OCI-LY1 (cell line): ENCODE measurements around the gene KLHL36.

ENCODE experiments used
- H2AFZ ChIP-seq: fragments of 200-600 bp; sonication (generic), shearing (Covaris generic); 2 replicates; pipeline ENCODE4 v1.6.0; 2014; ENCODE audit warnings: antibody characterized with exemption, mild to moderate bottlenecking, low read length
- H3F3A ChIP-seq: fragments of 200-600 bp; sonication (generic), shearing (Covaris generic); 2 replicates; pipeline ENCODE4 v1.6.0; 2014; ENCODE audit warnings: mild to moderate bottlenecking, antibody characterized with exemption, low read length, moderate library complexity; ENCODE audit not compliant: insufficient read depth
- H3K27ac ChIP-seq: fragments of 200-600 bp; sonication (generic); 2 replicates; pipeline ENCODE4 v1.5.1; 2014; ENCODE audit warnings: low read length, mixed run types, mild to moderate bottlenecking, low read depth; ENCODE audit not compliant: poor library complexity, severe bottlenecking
- H3K27me3 ChIP-seq: fragments of 200-600 bp; sonication (generic); 2 replicates; pipeline ENCODE4 v1.6.0; 2014; ENCODE audit warnings: antibody characterized with exemption, mild to moderate bottlenecking, low read length, moderate library complexity; ENCODE audit not compliant: insufficient read depth
- H3K36me3 ChIP-seq: fragments of 200-600 bp; sonication (generic); 2 replicates; pipeline ENCODE4 v1.6.1; 2014; ENCODE audit warnings: mild to moderate bottlenecking, antibody characterized with exemption, low read length, moderate library complexity, mixed read lengths; ENCODE audit not compliant: insufficient read depth
- H3K4me1 ChIP-seq: fragments of 200-600 bp; sonication (generic); 2 replicates; pipeline ENCODE4 v1.5.1; 2014; ENCODE audit warnings: mild to moderate bottlenecking, low read length, moderate library complexity; ENCODE audit not compliant: insufficient read depth, severe bottlenecking
- H3K4me2 ChIP-seq: fragments of 200-600 bp; sonication (generic), shearing (Covaris generic); 2 replicates; pipeline ENCODE4 v1.6.1; 2014; ENCODE audit warnings: low read length
- H3K4me3 ChIP-seq: fragments of 200-600 bp; sonication (generic); 2 replicates; pipeline ENCODE4 v1.5.1; 2014; ENCODE audit warnings: low read length, low read depth, mild to moderate bottlenecking, mixed read lengths; ENCODE audit not compliant: poor library complexity, severe bottlenecking
- H3K79me2 ChIP-seq: fragments of 200-600 bp; shearing (Covaris generic); 2 replicates; pipeline ENCODE4 v1.6.1; 2016; ENCODE audit warnings: mixed run types, low read length, mixed read lengths; ENCODE audit not compliant: insufficient read depth
- H3K9ac ChIP-seq: fragments of 200-600 bp; sonication (generic), shearing (Covaris generic); 2 replicates; pipeline ENCODE4 v1.6.1; 2014; ENCODE audit warnings: mild to moderate bottlenecking, low read length, mixed read lengths
- H3K9me2 ChIP-seq: fragments of 200-600 bp; sonication (generic), shearing (Covaris generic); 2 replicates; pipeline ENCODE4 v1.6.1; 2014; ENCODE audit warnings: low read depth, mild to moderate bottlenecking, low read length, mixed read lengths
- H3K9me3 ChIP-seq: fragments of 200-600 bp; shearing (Covaris generic); 2 replicates; pipeline ENCODE4 v1.6.1; 2014; ENCODE audit warnings: low read length, mixed read lengths
- H4K20me1 ChIP-seq: fragments of 200-600 bp; sonication (generic), shearing (Covaris generic); 2 replicates; pipeline ENCODE4 v1.6.0; 2016; ENCODE audit warnings: mild to moderate bottlenecking, low read length; ENCODE audit not compliant: insufficient read depth
- EZH2 ChIP-seq: fragments of 200-600 bp; sonication (generic), shearing (Covaris generic); IDR thresholded peaks from 2 replicates; pipeline ENCODE4 v1.8.0; 2017; ENCODE audit warnings: borderline replicate concordance, mixed run types, mild to moderate bottlenecking, antibody characterized with exemption, low read length, moderate library complexity, mixed read lengths
- TF ChIP-seq, protein P1 (sequence below): fragments of 200-600 bp; sonication (generic), shearing (Covaris generic); IDR thresholded peaks from 2 replicates; pipeline ENCODE4 v1.5.1; 2017; ENCODE audit warnings: mild to moderate bottlenecking, antibody characterized with exemption, low read length, moderate library complexity, mixed read lengths

KLHL36 gene

DNA sequence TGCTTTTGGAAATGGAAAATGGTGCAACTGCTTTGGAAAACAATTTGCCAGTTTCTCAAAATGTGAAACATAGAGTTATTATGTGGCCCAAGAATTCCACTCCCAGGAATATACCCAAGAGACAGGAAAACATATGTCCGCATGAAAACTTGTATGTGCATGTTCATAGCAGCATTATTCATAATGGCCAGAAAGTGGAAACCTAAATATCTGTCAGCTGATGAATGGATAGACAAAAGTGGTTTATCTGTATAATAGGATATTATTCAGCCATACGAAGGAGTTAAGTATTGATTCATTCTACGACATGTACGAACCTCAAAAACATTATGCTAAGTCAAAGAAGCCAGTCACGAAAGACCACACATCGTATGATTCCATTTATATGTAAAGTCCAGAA, 22.8 kb upstream of the KLHL36 start:
- 0 out of 2 replicates have a peak, but pooled peaks cover 4% of the 10 kb centered on the region for H3K27me3 ChIP-seq
- H4K20me1 ChIP-seq: no peaks in the 10 kb centered on the region
- H3K9ac ChIP-seq: no peak overlapping the region
- H3K4me3 ChIP-seq: no peak overlapping the region
- TF ChIP-seq, protein P1, sequence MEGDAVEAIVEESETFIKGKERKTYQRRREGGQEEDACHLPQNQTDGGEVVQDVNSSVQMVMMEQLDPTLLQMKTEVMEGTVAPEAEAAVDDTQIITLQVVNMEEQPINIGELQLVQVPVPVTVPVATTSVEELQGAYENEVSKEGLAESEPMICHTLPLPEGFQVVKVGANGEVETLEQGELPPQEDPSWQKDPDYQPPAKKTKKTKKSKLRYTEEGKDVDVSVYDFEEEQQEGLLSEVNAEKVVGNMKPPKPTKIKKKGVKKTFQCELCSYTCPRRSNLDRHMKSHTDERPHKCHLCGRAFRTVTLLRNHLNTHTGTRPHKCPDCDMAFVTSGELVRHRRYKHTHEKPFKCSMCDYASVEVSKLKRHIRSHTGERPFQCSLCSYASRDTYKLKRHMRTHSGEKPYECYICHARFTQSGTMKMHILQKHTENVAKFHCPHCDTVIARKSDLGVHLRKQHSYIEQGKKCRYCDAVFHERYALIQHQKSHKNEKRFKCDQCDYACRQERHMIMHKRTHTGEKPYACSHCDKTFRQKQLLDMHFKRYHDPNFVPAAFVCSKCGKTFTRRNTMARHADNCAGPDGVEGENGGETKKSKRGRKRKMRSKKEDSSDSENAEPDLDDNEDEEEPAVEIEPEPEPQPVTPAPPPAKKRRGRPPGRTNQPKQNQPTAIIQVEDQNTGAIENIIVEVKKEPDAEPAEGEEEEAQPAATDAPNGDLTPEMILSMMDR: no peak
- TF ChIP-seq EZH2: no peak
- H3K9me2 ChIP-seq: no peaks in the 10 kb centered on the region
- H3K36me3 ChIP-seq: no peaks in the 10 kb centered on the region
- H3F3A ChIP-seq: no peaks in the 10 kb centered on the region
- H3K79me2 ChIP-seq: no peaks in the 10 kb centered on the region
- H3K27ac ChIP-seq: no peak overlapping the region
- no peak overlapping the region for H3K4me2 ChIP-seq
- no peak overlapping the region for H2AFZ ChIP-seq
- H3K9me3 ChIP-seq: no peaks in the 10 kb centered on the region
- H3K4me1 ChIP-seq: peaks cover 23% of the 10 kb centered on the region

DNA sequence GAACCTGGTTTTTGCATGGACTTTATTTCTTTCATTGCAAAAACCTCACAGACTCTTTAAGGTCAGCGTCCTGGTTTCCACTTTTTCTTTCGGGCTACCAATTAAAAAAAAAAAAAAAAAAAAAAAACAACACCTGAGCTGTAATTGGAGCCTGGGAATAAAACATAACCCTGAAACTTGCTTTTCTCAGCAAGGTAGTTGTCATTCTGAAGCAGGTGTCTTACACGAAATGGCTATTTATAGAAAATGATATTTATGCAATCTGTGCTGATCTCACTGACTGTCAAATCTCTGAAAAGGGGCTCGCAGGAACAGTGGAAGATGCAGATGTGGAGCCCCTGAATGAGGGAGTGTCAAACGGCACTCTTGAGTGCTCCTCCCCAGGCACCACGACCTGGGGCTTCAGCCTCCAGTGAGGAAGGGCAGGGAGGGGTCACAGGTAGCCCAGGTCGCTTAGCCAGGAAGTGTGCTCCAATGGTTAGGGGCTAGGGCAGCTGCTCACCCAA, 20.0 kb upstream of the KLHL36 start:
- H4K20me1 ChIP-seq: no peaks in the 10 kb centered on the region
- H3K36me3 ChIP-seq: no peaks in the 10 kb centered on the region
- H3K9ac ChIP-seq: no peak overlapping the region
- no peak overlapping the region for H3K4me2 ChIP-seq
- no peaks in the 10 kb centered on the region for H3K79me2 ChIP-seq
- no peak overlapping the region for H3K27ac ChIP-seq
- no peak overlapping the region for H3K4me3 ChIP-seq
- no peak overlapping the region for H2AFZ ChIP-seq
- 0 out of 2 replicates have a peak, but pooled peaks cover 4% of the 10 kb centered on the region for H3K27me3 ChIP-seq
- peaks cover 12% of the 10 kb centered on the region for H3K4me1 ChIP-seq
- TF ChIP-seq, protein P1: no peak
- TF ChIP-seq EZH2: no peak
- no peaks in the 10 kb centered on the region for H3K9me3 ChIP-seq
- H3F3A ChIP-seq: no peaks in the 10 kb centered on the region
- no peaks in the 10 kb centered on the region for H3K9me2 ChIP-seq

DNA sequence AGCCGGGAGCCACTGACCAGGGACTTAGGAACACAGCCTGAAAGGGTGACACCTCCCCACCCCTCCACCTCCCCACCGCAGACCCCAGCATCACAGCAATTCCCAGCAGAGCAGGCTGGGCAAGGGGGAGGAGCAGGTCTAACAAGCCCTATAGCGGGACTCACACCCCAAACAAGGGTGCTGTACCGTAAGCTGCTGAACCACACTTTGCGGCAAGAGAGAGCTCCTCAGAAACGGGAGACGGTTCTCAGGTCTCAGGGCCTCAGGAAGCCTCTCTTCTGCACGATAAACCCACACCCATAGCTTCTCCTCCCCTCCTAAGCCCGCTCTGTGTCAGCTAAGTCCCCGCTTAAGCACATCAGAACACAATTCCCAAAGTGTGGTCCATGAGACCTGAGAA, 18.7 kb upstream of the KLHL36 start:
- Histone ChIP-seq H2AFZ (no peak overlapping the region), H3K27ac (no peak overlapping the region), H3K9ac (no peak overlapping the region), H3K4me2 (no peak overlapping the region), H3K4me1 (peaks cover 12% of the 10 kb centered on the region), H3K79me2 (no peaks in the 10 kb centered on the region), H3K36me3 (no peaks in the 10 kb centered on the region), H3K9me3 (no peaks in the 10 kb centered on the region), H4K20me1 (no peaks in the 10 kb centered on the region), H3F3A (no peaks in the 10 kb centered on the region), H3K9me2 (no peaks in the 10 kb centered on the region), H3K27me3 (0 out of 2 replicates have a peak, but pooled peaks cover 4% of the 10 kb centered on the region), H3K4me3 (no peak overlapping the region)
- TF ChIP-seq, protein P1: no peak
- no peak for TF ChIP-seq EZH2
